HG02623 (cell line): Measurements from ENCODE around the gene GID8.

Source experiments
- ATAC-seq: cut with Tn5 transposase; IDR thresholded peaks from one replicate; pipeline ENCODE4 v1.9.1; 2021; ENCODE audit warnings: moderate library complexity; ENCODE audit not compliant: unreplicated experiment

Gene GID8

DNA sequence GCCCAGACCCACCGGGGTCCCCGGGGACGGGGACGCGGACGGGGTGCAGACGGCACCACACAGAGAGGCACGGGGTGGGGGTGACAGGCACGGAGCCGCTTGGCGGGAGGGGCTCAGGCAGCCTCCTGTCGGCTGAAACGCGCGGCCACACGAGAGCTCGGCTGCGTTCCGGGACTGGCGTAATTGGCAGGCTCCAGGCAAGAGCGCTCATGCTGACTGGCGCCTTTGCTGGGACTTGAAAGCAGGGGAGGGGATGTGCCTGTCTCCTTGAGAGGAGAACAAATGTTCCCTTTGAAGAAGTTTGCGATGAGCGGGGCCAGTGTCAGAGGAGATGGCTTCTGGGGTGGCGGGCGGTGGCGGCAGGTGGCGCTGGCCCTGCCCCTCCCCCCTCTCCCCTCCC is 43.0 kb downstream of the GID8 start:
- ATAC-seq: no peak

GRCh38 chr20:62982124-62983075 is 44.5 kb downstream of the GID8 start:
- ATAC-seq: no peak

GRCh38 chr20:62983210-62983609 is 45.3 kb downstream of the GID8 start:
- ATAC-seq: no peak

DNA sequence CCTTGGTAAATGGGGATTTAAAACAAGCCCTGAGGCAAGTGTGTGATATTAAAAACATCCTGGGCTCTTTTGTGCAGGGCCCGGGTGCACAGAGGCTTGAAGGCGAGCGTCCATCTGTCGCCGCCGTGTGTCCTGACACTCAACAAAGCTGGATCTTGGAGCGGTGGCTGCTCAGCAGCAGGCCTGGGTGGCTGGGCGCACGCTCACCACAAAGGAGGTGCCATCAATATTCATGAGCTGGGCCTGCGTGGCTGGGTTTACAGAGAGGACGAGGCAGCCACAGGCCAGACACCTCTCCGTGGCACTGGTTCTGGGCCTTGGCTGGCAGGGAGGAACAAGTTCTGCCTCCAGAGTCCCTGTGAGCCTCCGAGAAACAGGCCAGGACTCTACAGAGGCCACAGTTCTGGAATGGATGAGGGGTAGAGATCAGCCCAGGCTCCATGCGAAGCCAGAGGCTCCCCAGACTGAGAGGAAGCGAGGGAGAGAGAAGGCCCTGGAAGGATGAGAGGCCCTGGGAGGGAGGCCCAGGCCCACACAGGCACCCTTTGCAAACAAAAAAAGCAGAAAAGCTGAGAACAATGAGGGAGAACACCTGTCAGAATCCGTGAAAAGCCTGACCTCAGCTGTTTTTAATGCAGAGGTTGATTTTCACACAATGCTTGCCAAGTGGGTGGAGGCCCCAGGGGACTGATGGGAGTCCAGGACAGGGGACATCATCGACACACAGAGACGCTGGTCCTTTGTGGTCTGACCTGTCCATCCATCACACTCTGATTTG is 46.9 kb downstream of the GID8 start:
- no peak for ATAC-seq

DNA sequence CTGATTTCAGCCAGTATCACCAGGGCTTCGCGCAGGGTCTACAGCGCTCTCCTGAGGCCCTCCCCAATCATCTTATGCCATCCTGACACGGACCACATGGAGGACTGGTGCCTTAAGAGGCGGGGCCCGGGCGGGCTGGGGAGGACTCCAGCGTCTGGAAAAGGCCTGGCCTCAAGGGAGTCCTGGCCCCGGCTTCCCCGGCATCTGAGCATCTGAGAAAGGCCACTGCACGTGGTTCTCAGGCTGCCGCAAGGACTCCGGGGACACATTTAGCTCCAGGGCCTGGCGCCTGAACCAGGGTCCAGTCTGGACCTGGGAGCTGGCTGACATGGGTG is 47.5 kb downstream of the GID8 start:
- no peak for ATAC-seq

GRCh38 chr20:62986257-62986800 is 48.4 kb downstream of the GID8 start:
- no peak for ATAC-seq

DNA sequence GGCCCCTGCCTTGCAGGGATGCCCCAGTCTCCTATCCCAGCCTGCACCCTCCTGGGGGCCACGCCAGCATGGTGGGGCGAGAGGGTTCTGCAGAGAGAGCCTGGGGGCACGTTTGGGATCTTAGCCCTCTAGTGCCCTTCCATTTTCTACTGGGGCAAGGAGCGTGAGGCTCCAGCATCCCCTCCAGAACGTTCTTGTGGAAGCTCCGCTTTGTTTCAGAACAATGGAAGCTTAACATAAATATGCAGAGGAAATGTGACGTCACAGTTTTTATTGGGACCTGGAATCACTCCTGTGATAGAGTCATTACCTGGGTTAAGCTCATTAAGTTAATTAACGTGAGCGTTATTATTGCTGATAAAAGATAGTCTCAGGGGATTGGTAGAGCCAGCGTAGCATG is 49.2 kb downstream of the GID8 start:
- ATAC-seq: no peak

- no peak for ATAC-seq
Observed at GRCh38 chr20:62989201-62989601, 51.3 kb downstream of the GID8 start.

GRCh38 chr20:62990306-62990825 is 52.4 kb downstream of the GID8 start:
- no peak for ATAC-seq

DNA sequence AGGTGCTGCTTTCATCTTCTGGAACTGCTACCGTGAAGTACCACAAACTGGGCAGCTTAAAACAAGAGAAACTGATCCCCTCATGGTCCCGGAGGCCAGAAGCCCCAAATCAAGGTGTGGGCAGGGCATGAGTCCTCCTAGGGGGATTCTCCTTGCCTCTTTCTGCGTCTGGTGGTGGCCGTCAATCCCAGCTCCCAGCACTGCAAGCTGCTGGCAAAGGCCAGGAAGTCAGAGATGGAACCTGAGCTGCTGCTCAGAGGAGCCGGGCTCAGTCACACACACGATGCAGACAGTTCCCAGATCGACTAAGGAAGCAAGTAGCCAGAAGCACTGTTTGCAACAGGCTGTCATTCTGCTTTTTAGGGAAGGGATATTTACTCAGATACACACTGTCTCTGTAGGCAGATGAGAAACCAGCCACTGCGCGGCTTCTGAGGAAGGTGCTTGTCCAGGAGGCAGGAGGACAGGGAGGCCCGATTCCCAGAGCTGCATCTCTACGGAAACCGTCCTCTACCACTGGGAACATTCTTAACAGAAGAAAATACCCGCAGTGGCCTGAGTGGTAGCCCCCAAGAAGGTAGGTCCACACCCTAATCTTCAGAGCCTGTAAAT is 53.4 kb downstream of the GID8 start:
- no peak for ATAC-seq

DNA sequence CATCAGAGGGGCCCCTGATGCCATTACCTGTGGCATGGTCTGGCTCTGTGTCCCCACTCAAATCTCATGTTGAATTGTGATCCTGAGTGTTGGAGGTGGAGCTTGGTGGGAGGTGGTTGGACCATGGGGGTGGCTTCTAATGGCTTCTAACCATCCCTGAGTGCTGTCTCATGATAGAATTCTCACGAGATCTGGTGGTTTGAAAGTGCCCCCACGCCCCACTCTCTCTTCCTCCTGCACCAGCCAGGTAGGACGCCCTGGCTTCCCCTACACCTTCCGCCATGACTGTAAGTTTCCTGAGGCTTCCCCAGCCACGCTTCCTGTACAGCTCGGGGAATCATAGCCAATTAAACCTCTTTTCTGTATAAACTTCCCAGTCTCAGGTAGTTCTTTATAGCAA is 53.9 kb downstream of the GID8 start:
- ATAC-seq: no peak

GRCh38 chr20:62993856-62994494 is 56.0 kb downstream of the GID8 start:
- no peak for ATAC-seq

DNA sequence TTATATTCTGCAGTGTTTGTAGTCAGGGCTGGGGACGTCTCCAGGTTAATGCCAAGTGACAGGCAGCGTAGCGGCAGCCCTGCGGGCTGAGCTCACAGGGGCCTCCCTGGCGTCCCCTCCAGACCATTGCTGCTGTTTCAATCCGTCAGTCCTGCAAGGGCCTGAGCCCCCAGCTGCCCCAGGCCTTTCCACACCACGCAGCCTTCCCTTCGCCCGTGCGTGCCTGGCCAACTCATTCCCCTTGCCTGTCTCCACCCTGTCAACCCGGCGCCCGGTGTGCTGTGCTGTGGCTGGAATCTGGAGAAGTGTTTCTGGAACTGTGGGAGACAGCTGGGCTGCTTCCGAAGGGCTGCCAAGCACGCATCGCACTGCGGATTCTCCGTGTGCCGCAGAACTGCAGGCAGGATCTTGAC is 56.9 kb downstream of the GID8 start:
- no peak for ATAC-seq

GRCh38 chr20:62995481-62995880 is 57.5 kb downstream of the GID8 start:
- ATAC-seq: no peak

DNA sequence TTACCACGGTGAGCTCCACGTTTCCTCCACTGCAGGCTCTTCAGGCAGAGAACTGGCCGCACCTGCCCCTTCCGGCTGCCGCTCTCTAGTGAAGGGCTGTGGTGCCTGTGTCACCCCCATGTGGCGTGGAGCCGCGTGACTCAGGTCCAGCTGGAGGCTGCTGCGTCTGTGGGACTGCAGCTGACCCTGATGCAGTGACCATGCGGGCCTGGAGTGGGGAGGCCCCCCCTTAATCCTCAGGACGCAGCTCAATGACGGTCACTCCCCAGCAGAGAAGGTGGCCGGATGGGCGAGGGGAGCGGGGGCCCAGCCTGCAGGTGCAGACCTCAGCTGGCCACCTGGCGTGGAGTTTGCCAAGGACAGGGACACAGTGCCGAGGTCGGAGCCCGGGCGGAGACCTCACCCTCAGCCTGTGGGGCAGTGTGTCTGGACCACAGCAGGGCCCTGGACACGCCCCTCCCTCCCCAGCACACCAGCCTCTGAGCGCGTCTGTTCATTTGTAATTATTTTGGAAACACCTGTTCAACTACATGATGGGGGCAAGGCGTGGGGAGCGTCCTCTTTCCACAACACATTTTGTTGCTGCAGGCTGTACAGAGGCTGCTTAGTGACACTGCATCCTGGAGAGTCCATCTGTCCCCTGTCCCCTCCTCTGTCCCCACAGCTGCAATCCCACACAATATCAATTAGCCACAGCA is 58.1 kb downstream of the GID8 start:
- ATAC-seq: no peak

DNA sequence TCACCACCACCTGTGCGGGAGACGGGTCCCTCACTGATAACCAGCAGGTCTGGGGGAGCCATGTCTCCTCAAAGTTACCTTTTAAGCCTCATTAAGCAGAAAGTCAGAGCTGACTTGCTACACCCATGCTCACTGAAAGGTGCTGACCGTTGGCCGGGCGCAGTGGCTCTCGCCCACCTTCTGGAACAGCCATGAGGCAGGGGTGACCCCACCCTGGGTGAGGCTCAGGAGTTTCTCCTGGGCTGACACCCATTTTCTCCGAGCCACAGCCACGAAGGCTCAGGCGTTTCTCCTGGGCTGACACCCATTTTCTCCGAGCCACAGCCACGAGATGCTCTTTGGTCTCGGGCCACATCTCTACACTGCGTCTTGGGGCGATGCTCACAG is 58.6 kb downstream of the GID8 start:
- ATAC-seq: no peak

DNA sequence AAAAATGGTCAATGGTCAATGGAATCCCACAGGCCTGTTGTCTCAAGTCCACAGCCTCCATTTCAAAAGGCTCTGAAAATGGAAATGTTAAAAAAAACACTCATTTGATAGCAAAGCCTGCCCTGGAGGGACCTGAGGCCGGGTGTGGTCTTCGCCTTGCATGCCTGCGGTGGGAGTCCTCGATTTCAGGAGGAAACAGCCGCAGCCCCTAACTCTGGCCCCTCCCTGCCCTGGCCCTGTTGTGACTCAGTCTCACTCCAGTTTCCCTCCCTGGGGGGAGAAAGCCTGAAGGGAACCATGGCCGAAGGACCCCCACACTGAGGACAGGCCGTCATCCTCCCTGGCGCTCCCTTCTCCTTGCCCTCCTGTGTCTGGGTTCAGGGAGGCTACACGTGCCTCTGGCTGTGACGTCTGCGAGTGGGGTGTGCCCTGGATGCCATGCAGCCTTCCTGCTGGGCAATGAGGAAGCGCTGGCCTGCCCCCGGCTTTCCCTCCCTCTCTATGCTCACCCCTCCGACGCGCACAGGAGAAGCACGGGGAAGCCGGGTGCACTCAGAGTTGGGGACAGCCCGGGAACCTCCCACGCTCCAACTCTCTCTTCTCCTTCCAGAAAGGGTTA is 59.6 kb downstream of the GID8 start:
- no peak for ATAC-seq
